Kidney epithelial cell (primary cell): ENCODE measurements around the gene KCNH3. TPM values are rescaled to one million over a fixed set of nuclear protein-coding genes. Genes with fewer than 3 reads are reported as not detected.

Experiments
- DNase-seq: peaks from one replicate; pipeline ENCODE4 v3.0.0-alpha.2; 2010; ENCODE audit warnings: low read depth
- H3K27me3 ChIP-seq: 2 replicates; pipeline ENCODE4 v1.6.0; 2011; ENCODE audit warnings: low read length; ENCODE audit not compliant: control insufficient read depth, insufficient read depth
- H3K36me3 ChIP-seq: 2 replicates; pipeline ENCODE4 v1.5.1; 2011; ENCODE audit warnings: low read length; ENCODE audit not compliant: control insufficient read depth, insufficient read depth
- H3K4me3 ChIP-seq: 2 replicates; pipeline ENCODE4 v1.5.1; 2011; ENCODE audit warnings: low read depth, mild to moderate bottlenecking, control low read depth, low read length
- CTCF ChIP-seq: IDR thresholded peaks from 2 replicates; pipeline ENCODE4 v1.5.1; 2011; ENCODE audit warnings: mild to moderate bottlenecking, moderate library complexity, low read length, control low read depth, inconsistent platforms; ENCODE audit not compliant: insufficient read depth, poor library complexity, severe bottlenecking
- total RNA-seq: library from RNA; depleted of rRNA; stranded (reverse); fragments of >200 nt; gene quantifications from 2 replicates; pipeline ENCODE4 v1.2.3, GENCODE V29; 2015

Gene KCNH3
- total RNA-seq, 1 donor from 2014 or later, result 0.21 TPM

- no peak overlapping the region for H3K4me3 ChIP-seq
- TF ChIP-seq CTCF, result no peak
- peaks cover 72% of the 10 kb centered on the region for H3K27me3 ChIP-seq
- no peak for DNase-seq
- no peaks in the 10 kb centered on the region for H3K36me3 ChIP-seq
Measured at GRCh38 chr12:49541911-49542505, 3.2 kb downstream of the KCNH3 start.

GRCh38 chr12:49542592-49543160 lies 3.8 kb downstream of the KCNH3 start:
- H3K4me3 ChIP-seq, result no peak overlapping the region
- no peak for TF ChIP-seq CTCF
- H3K27me3 ChIP-seq, result peaks cover 72% of the 10 kb centered on the region
- no peak for DNase-seq
- no peaks in the 10 kb centered on the region for H3K36me3 ChIP-seq

GRCh38 chr12:49543221-49543913 lies 4.5 kb downstream of the KCNH3 start:
- DNase-seq, result no peak
- TF ChIP-seq CTCF, result no peak
- Histone ChIP-seq H3K4me3 (no peak overlapping the region), H3K36me3 (no peaks in the 10 kb centered on the region), H3K27me3 (peaks cover 73% of the 10 kb centered on the region)

- H3K27me3 ChIP-seq, result peaks cover 74% of the 10 kb centered on the region
- TF ChIP-seq CTCF, result no peak
- no peak overlapping the region for H3K4me3 ChIP-seq
Measured at GRCh38 chr12:49543914-49544815, 5.3 kb downstream of the KCNH3 start.

GRCh38 chr12:49545815-49546214 lies 7.0 kb downstream of the KCNH3 start:
- peaks cover 73% of the 10 kb centered on the region for H3K27me3 ChIP-seq
- TF ChIP-seq CTCF, result no peak
- no peaks in the 10 kb centered on the region for H3K36me3 ChIP-seq
- DNase-seq, result no peak
- no peak overlapping the region for H3K4me3 ChIP-seq

More at GRCh38 chr12:49543914-49544815, 5.3 kb downstream of the KCNH3 start:
- no peaks in the 10 kb centered on the region for H3K36me3 ChIP-seq
- DNase-seq, result no peak
